ENCODE data around the gene MYO6.

DNA sequence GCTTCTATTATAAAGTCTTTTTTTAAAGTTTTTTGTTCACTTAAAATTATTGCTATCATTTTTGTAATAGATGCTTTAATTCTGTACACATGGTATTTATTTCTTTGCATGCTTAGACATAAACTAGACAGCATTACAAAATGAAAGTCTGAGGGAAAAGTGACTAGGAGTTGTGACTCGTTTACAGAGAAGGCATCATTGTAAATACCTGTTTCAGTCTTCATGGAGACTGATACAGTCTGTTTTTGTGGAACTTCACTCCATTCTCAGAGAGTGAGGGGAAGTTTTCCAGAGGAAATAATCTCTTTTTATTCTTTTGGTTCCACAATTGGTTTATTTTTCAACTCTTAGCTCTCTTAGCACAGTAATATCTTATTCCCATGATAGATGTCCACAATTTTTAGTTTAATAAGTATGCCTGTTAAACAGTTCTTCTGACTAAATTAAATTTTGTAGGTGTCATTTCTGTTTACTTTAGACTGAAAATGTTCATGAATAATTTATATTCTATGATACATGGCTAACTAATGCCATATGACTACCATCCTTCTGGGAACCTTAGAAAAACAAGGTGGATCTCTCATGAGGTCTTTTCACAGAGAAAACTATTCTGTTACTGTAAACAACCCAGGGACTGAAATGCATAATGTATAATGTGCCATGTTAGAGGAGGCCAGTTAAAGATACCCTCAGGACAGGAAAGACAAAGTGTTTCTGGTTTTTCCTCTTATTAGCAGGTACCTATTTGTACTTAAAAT, 69.2 kb downstream of the MYO6 start:
- TF ChIP-seq, protein P1, sequence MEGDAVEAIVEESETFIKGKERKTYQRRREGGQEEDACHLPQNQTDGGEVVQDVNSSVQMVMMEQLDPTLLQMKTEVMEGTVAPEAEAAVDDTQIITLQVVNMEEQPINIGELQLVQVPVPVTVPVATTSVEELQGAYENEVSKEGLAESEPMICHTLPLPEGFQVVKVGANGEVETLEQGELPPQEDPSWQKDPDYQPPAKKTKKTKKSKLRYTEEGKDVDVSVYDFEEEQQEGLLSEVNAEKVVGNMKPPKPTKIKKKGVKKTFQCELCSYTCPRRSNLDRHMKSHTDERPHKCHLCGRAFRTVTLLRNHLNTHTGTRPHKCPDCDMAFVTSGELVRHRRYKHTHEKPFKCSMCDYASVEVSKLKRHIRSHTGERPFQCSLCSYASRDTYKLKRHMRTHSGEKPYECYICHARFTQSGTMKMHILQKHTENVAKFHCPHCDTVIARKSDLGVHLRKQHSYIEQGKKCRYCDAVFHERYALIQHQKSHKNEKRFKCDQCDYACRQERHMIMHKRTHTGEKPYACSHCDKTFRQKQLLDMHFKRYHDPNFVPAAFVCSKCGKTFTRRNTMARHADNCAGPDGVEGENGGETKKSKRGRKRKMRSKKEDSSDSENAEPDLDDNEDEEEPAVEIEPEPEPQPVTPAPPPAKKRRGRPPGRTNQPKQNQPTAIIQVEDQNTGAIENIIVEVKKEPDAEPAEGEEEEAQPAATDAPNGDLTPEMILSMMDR (IDR thresholded peaks at IDR 0.05): no peak
- TF ChIP-seq POLR2A (IDR thresholded peaks at IDR 0.05): no peak

Measured in thyroid gland (tissue), 4 donors.